ENCODE data around the gene FH.

The FH gene

GRCh38 chr1:241457421-241457820, 62.1 kb downstream of the FH start:
- DNase-seq (ENCODE audit: low read depth) = no peak

DNA sequence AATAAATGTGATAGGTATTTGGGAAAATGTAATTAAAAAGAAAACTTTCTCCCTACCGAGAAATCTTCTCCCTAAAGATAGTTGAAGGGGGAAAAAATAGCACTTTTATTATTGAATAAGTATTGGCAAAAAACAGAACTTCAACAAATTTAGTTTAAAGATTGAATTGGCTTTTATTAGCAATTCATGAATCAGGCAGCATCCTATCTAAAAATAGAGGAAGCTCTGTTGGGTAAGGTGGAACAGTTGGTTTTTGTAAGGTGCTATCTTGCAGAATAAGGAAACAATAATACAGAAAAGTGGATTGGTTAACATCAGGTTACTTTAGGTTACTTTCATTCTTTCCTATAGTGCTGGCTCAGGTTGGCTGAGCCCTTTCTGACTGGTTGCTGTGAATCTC, 62.8 kb downstream of the FH start:
- no peak for DNase-seq (ENCODE audit: low read depth)

GRCh38 chr1:241453732-241454131, 65.8 kb downstream of the FH start:
- DNase-seq (ENCODE audit: low read depth) = no peak

GRCh38 chr1:241451956-241452355, 67.6 kb downstream of the FH start:
- no peak for DNase-seq (ENCODE audit: low read depth)
